NCI-H1105 (cell line): ENCODE data around the gene FAR2.

Source experiments
- DNase-seq: peaks from one replicate; lab custom pipeline; 2025; lab: John Stamatoyannopoulos, UW

FAR2 gene

GRCh38 chr12:29204521-29204920 is 55.4 kb downstream of the FAR2 start:
- no peak for DNase-seq

- no peak for DNase-seq
Measured at GRCh38 chr12:29207120-29207519, 58.0 kb downstream of the FAR2 start.

- no peak for DNase-seq
Measured at GRCh38 chr12:29208060-29208459, 59.0 kb downstream of the FAR2 start.

- DNase-seq, result no peak
Measured at GRCh38 chr12:29208936-29209701, 60.0 kb downstream of the FAR2 start.

GRCh38 chr12:29211696-29212095 is 62.6 kb downstream of the FAR2 start:
- no peak for DNase-seq

- no peak for DNase-seq
Measured at GRCh38 chr12:29212682-29213403, 63.8 kb downstream of the FAR2 start.

- no peak for DNase-seq
Measured at GRCh38 chr12:29216266-29216665, 67.2 kb downstream of the FAR2 start.

- no peak for DNase-seq
Measured at GRCh38 chr12:29216797-29217575, 67.9 kb downstream of the FAR2 start.

GRCh38 chr12:29220632-29221336 is 71.7 kb downstream of the FAR2 start:
- DNase-seq, result no peak

- DNase-seq, result no peak
Measured at GRCh38 chr12:29222200-29222599, 73.1 kb downstream of the FAR2 start.

- DNase-seq, result no peak
Measured at GRCh38 chr12:29223426-29223825, 74.3 kb downstream of the FAR2 start.

GRCh38 chr12:29223956-29224543 is 75.0 kb downstream of the FAR2 start:
- no peak for DNase-seq

GRCh38 chr12:29224572-29224971 is 75.5 kb downstream of the FAR2 start:
- DNase-seq, result no peak

- DNase-seq, result no peak
Measured at GRCh38 chr12:29225834-29226233, 76.8 kb downstream of the FAR2 start.

- no peak for DNase-seq
Measured at GRCh38 chr12:29226616-29227015, 77.5 kb downstream of the FAR2 start.

- DNase-seq, result no peak
Measured at GRCh38 chr12:29228474-29229157, 79.5 kb downstream of the FAR2 start.

- no peak for DNase-seq
Measured at GRCh38 chr12:29229158-29229505, 80.1 kb downstream of the FAR2 start.

- DNase-seq, result no peak
Measured at GRCh38 chr12:29229937-29230336, 80.9 kb downstream of the FAR2 start.

- no peak for DNase-seq
Measured at GRCh38 chr12:29230800-29231560, 81.9 kb downstream of the FAR2 start.

GRCh38 chr12:29232086-29232485 is 83.0 kb downstream of the FAR2 start:
- DNase-seq, result no peak
